Tibial nerve (tissue), 4 donors: ENCODE data around the gene SLC4A11. TPM values are rescaled to one million over a fixed set of nuclear protein-coding genes. Genes with fewer than 3 reads are reported as not detected.

Experiments
- DNase-seq, 2 donors: peaks; one replicate each; pipeline ENCODE4 v3.0.0-alpha.2; 2019; ENCODE audit warnings: low spot score in 2 of 2
- H3K27ac ChIP-seq, 4 donors: fragments of 200-600 bp; sonication (generic) in 3 of 4; one replicate each; pipeline ENCODE4 v1.5.1; 2017 to 2019; ENCODE audit warnings: mild to moderate bottlenecking in 1 of 4
- H3K27me3 ChIP-seq, 2 donors: fragments of 200-600 bp; sonication (generic) in 1 of 2; one replicate each; pipeline versions ENCODE4 v1.5.1 to v1.6.0; 2017 to 2019
- H3K36me3 ChIP-seq, 3 donors: fragments of 200-600 bp; sonication (generic); one replicate each; pipeline ENCODE4 v1.5.1; 2018 to 2019
- H3K4me1 ChIP-seq, 4 donors: fragments of 200-600 bp; sonication (generic) in 3 of 4; one replicate each; pipeline ENCODE4 v1.5.1; 2017 to 2019
- H3K4me3 ChIP-seq, 4 donors: fragments of 200-600 bp; sonication (generic) in 3 of 4; one replicate each; pipeline ENCODE4 v1.5.1; 2017 to 2019; ENCODE audit warnings: mild to moderate bottlenecking in 1 of 4, moderate library complexity in 1 of 4
- H3K9me3 ChIP-seq, 4 donors: fragments of 200-600 bp; sonication (generic) in 3 of 4; one replicate each; pipeline ENCODE4 v1.5.1; 2017 to 2019
- CTCF ChIP-seq, 5 experiments: fragments of 200-600 bp in 3 of 5; fragments of 450-650 bp in 2 of 5; sonication (generic) in 3 of 5; IDR thresholded peaks; one replicate each; pipeline ENCODE4 v1.5.1; 2016 to 2019; ENCODE audit warnings: antibody characterized with exemption in 5 of 5, mild to moderate bottlenecking in 3 of 5, moderate library complexity in 2 of 5
- EP300 ChIP-seq, 2 donors: sonication (generic); formaldehyde crosslinking; IDR thresholded peaks; one replicate each; pipeline ENCODE4 v1.6.1; 2017; ENCODE audit warnings: antibody characterized with exemption in 2 of 2, mild to moderate bottlenecking in 1 of 2
- POLR2A ChIP-seq, 2 donors: fragments of 450-650 bp; IDR thresholded peaks; one replicate each; pipeline ENCODE4 v1.6.1; 2017; ENCODE audit warnings: antibody characterized with exemption in 2 of 2, mild to moderate bottlenecking in 2 of 2, moderate library complexity in 2 of 2
- WGBS, 2 donors: methylation state at CpG; one replicate each; pipeline ENCODE4 v1.1.5; 2018; 5-methylcytosine and 5-hydroxymethylcytosine counted together
- total RNA-seq, 4 donors: library from RNA; depleted of rRNA; stranded (reverse); fragments of >200 nt; gene quantifications; one replicate each; pipeline ENCODE4 v1.1.0, GENCODE V29; 2016

SLC4A11 gene
- under 1 TPM in 2 of 4 donors, not detected in 2; 0.21 to 0.78 TPM for total RNA-seq

- H3K36me3 ChIP-seq = no peaks in the 10 kb centered on the region
- no peaks in the 10 kb centered on the region for H3K9me3 ChIP-seq
- H3K27me3 ChIP-seq = peaks cover 0 to 72% of the 10 kb centered on the region in 2 donors
- peak within 1 kb of the TSS; percentile 41 to 66 (median 49) for H3K4me3 ChIP-seq
- no peak for DNase-seq
- H3K27ac ChIP-seq = no peak within 1 kb of the TSS
- H3K4me1 ChIP-seq = peaks cover 0 to 26% (median 17%) of the 10 kb centered on the region in 4 donors
- WGBS, 2 donors = 0% methylated on average over 17 to 43 of the region's 107 CpGs
- TF ChIP-seq EP300 (IDR thresholded peaks at IDR 0.05) = no peak
- no peak for TF ChIP-seq CTCF (IDR thresholded peaks at IDR 0.05)
- no peak for TF ChIP-seq POLR2A (IDR thresholded peaks at IDR 0.05)
These were observed at the start of gene SLC4A11 for GRCh38 chr20:3239026-3239866. SLC4A11 (minus strand) TSS chr20:3239190; CDS start chr20:3239137, 53 bp downstream.

GRCh38 chr20:3283222-3283820 is 44.3 kb upstream of the SLC4A11 start:
- Histone ChIP-seq H3K4me1 (no peaks in the 10 kb centered on the region), H3K4me3 (no peak overlapping the region), H3K9me3 (no peaks in the 10 kb centered on the region), H3K27me3 (no peaks in the 10 kb centered on the region), H3K27ac (no peak overlapping the region), H3K36me3 (peaks cover 0 to 98% (median 0%) of the 10 kb centered on the region in 3 donors)
- no peak for TF ChIP-seq EP300 (IDR thresholded peaks at IDR 0.05)
- 80 to 88% methylated on average over 7 of the region's 7 CpGs for WGBS, 2 donors
- no peak for DNase-seq

- Histone ChIP-seq H3K36me3 (peaks cover 0 to 98% (median 0%) of the 10 kb centered on the region in 3 donors), H3K27me3 (no peaks in the 10 kb centered on the region), H3K9me3 (no peaks in the 10 kb centered on the region), H3K27ac (no peak overlapping the region), H3K4me1 (no peaks in the 10 kb centered on the region), H3K4me3 (no peak overlapping the region)
- DNase-seq = no peak
- 95 to 96% methylated on average over 6 of the region's 6 CpGs for WGBS, 2 donors
- TF ChIP-seq EP300 (IDR thresholded peaks at IDR 0.05) (no peak), POLR2A (IDR thresholded peaks at IDR 0.05) (no peak), CTCF (IDR thresholded peaks at IDR 0.05) (no peak)
These were observed 43.6 kb upstream of the SLC4A11 start for GRCh38 chr20:3282271-3283221.

- DNase-seq = no peak
- Histone ChIP-seq H3K9me3 (no peaks in the 10 kb centered on the region), H3K36me3 (peaks cover 0 to 98% (median 0%) of the 10 kb centered on the region in 3 donors), H3K27ac (no peak overlapping the region), H3K27me3 (no peaks in the 10 kb centered on the region), H3K4me3 (no peak overlapping the region), H3K4me1 (no peaks in the 10 kb centered on the region)
- no peak for TF ChIP-seq EP300 (IDR thresholded peaks at IDR 0.05)
- TF ChIP-seq CTCF (IDR thresholded peaks at IDR 0.05) = no peak
- no peak for TF ChIP-seq POLR2A (IDR thresholded peaks at IDR 0.05)
These were observed 42.4 kb upstream of the SLC4A11 start for GRCh38 chr20:3281437-3281836.

- H3K9me3 ChIP-seq = no peaks in the 10 kb centered on the region
- H3K4me1 ChIP-seq = no peaks in the 10 kb centered on the region
- no peaks in the 10 kb centered on the region for H3K27me3 ChIP-seq
- TF ChIP-seq CTCF (IDR thresholded peaks at IDR 0.05) (no peak), EP300 (IDR thresholded peaks at IDR 0.05) (no peak), POLR2A (IDR thresholded peaks at IDR 0.05) (no peak)
- H3K36me3 ChIP-seq = peaks cover 0 to 98% (median 4%) of the 10 kb centered on the region in 3 donors
- WGBS, 2 donors = 100% methylated on average over 1 of the region's 1 CpG
- no peak for DNase-seq
- no peak overlapping the region for H3K27ac ChIP-seq
- no peak overlapping the region for H3K4me3 ChIP-seq
These were observed 40.8 kb upstream of the SLC4A11 start for GRCh38 chr20:3279761-3280160.
